Endodermal cell (in vitro differentiated cells): ENCODE data around the gene BCL2L12. TPM values are rescaled to one million over a fixed set of nuclear protein-coding genes. Genes with fewer than 3 reads are reported as not detected.

Source experiments
- DNase-seq: peaks from one replicate; pipeline ENCODE4 v3.0.0-alpha.2; 2017
- H3K27ac ChIP-seq: 2 replicates; pipeline ENCODE4 v1.5.1; 2013; ENCODE audit warnings: mild to moderate bottlenecking, low read depth, low read length, moderate library complexity
- H3K27me3 ChIP-seq: 2 replicates; pipeline ENCODE4 v1.6.1; 2013; ENCODE audit warnings: mild to moderate bottlenecking, low read length, moderate library complexity; ENCODE audit not compliant: insufficient read depth, control insufficient read depth, poor library complexity, severe bottlenecking
- H3K36me3 ChIP-seq: 2 replicates; pipeline ENCODE4 v1.7.0; 2013; ENCODE audit warnings: mild to moderate bottlenecking, low read length, moderate library complexity; ENCODE audit not compliant: control insufficient read depth, insufficient read depth
- H3K4me1 ChIP-seq: one replicate; pipeline ENCODE4 v1.7.0; 2013; ENCODE audit warnings: low read length; ENCODE audit not compliant: control insufficient read depth, insufficient read depth
- H3K4me3 ChIP-seq: 2 replicates; pipeline ENCODE4 v1.5.1; 2013; ENCODE audit warnings: mild to moderate bottlenecking, low read length, moderate library complexity
- H3K9ac ChIP-seq: 2 replicates; pipeline ENCODE4 v1.6.1; 2013; ENCODE audit warnings: mild to moderate bottlenecking, low read length, moderate library complexity; ENCODE audit not compliant: poor library complexity, severe bottlenecking; ENCODE audit errors: extremely low read depth
- H3K9me3 ChIP-seq: 2 replicates; pipeline ENCODE4 v1.6.1; 2013; ENCODE audit warnings: mild to moderate bottlenecking, low read length, moderate library complexity; ENCODE audit not compliant: control insufficient read depth
- H3K27ac Mint-ChIP-seq: 2 replicates; pipeline ENCODE4 v1.8.0; 2020; ENCODE audit warnings: mixed read lengths
- H3K27me3 Mint-ChIP-seq: 2 replicates; pipeline ENCODE4 v1.8.0; 2021; ENCODE audit warnings: mild to moderate bottlenecking, mixed read lengths; ENCODE audit not compliant: insufficient read depth
- H3K36me3 Mint-ChIP-seq: 2 replicates; pipeline ENCODE4 v1.8.0; 2020; ENCODE audit warnings: low read depth, mixed read lengths
- H3K4me1 Mint-ChIP-seq: 2 replicates; pipeline ENCODE4 v1.8.0; 2020; ENCODE audit warnings: mixed read lengths
- H3K4me3 Mint-ChIP-seq: 2 replicates; pipeline ENCODE4 v1.8.0; 2020; ENCODE audit warnings: mild to moderate bottlenecking, moderate library complexity, mixed read lengths
- H3K9me3 Mint-ChIP-seq: 2 replicates; pipeline ENCODE4 v1.8.0; 2020; ENCODE audit warnings: mild to moderate bottlenecking, mixed read lengths
- CTCF ChIP-seq: fragments of 200-600 bp; sonication (generic); conservative IDR thresholded peaks from 2 replicates; pipeline ENCODE4 v1.5.0; 2021; ENCODE audit warnings: antibody characterized with exemption, mild to moderate bottlenecking
- WGBS, 2 experiments: methylation state at CpG; one replicate each; pipeline versions ENCODE4 v1.1.5 to v1.1.7; 2013; ENCODE audit warnings: missing lambda C conversion rate in 2 of 2, mixed read lengths in 1 of 2; ENCODE audit not compliant: insufficient coverage in 1 of 2, insufficient read length in 1 of 2; 5-methylcytosine and 5-hydroxymethylcytosine counted together
- total RNA-seq, 2 donors: library from RNA; stranded (reverse); fragmentation: NEBNext Ultra II Directional in 1 of 2; extraction: Animal tissue kit (Norgen Biotek cat#: 25700) in 1 of 2; gene quantifications; 2 replicates in 1 of 2; 3 replicates in 1 of 2; pipeline ENCODE4 v1.2.1, GENCODE V29; 2021

The BCL2L12 gene
- total RNA-seq, 2 donors from 2014 or later, result 91.8 to 101 TPM

DNA sequence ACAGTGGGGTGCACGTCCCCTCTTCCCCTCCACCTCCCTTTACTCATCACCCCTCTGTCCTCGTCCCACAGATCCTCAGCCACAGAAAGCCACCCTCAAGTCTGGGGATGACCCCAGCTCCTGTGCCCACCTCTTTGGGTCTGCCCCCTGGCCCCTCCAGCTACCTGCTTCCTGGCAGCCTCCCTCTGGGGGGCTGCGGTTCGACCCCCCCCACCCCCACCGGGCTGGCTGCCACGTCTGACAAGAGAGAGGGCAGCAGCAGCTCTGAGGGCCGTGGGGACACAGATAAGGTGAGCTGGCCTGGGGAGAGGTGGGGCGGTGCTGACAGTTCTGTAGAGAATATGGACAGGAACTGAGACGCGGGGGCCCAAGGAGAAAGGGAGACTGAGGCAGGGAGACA is 11.2 kb upstream of the BCL2L12 start:
- Mint-ChIP-seq H3K27me3 (no peaks in the 10 kb centered on the region), H3K27ac (no peak overlapping the region), H3K36me3 (peaks cover 70% of the 10 kb centered on the region), H3K4me1 (no peaks in the 10 kb centered on the region), H3K9me3 (no peaks in the 10 kb centered on the region), H3K4me3 (no peak overlapping the region)
- 93 to 96% methylated on average over 4 to 10 of the region's 10 CpGs for WGBS, 2 experiments
- H3K4me3 ChIP-seq, result no peak overlapping the region
- H3K27ac ChIP-seq, result no peak overlapping the region
- TF ChIP-seq CTCF, result no peak
- no peak for DNase-seq
- H3K4me1 ChIP-seq, result no peaks in the 10 kb centered on the region
- no peaks in the 10 kb centered on the region for H3K9me3 ChIP-seq
- no peaks in the 10 kb centered on the region for H3K27me3 ChIP-seq
- H3K36me3 ChIP-seq, result peaks cover 68% of the 10 kb centered on the region
- H3K9ac ChIP-seq, result no peak overlapping the region

- Mint-ChIP-seq H3K36me3 (peaks cover 76% of the 10 kb centered on the region), H3K27ac (no peak overlapping the region), H3K9me3 (peaks cover 9% of the 10 kb centered on the region), H3K4me1 (no peaks in the 10 kb centered on the region), H3K4me3 (no peak overlapping the region), H3K27me3 (no peaks in the 10 kb centered on the region)
- no peak for TF ChIP-seq CTCF
- DNase-seq, result no peak
- no peaks in the 10 kb centered on the region for H3K27me3 ChIP-seq
- H3K4me3 ChIP-seq, result no peak overlapping the region
- no peak overlapping the region for H3K27ac ChIP-seq
- peaks cover 10% of the 10 kb centered on the region for H3K9me3 ChIP-seq
- 92 to 94% methylated on average over 20 to 23 of the region's 23 CpGs for WGBS, 2 experiments
- H3K9ac ChIP-seq, result no peak overlapping the region
- H3K36me3 ChIP-seq, result peaks cover 71% of the 10 kb centered on the region
- H3K4me1 ChIP-seq, result no peaks in the 10 kb centered on the region
Measured at GRCh38 chr19:49655570-49656455, 9.9 kb upstream of the BCL2L12 start.

- H3K27me3 Mint-ChIP-seq, result no peaks in the 10 kb centered on the region
- Histone ChIP-seq H3K9me3 (peaks cover 10% of the 10 kb centered on the region), H3K4me1 (no peaks in the 10 kb centered on the region), H3K4me3 (no peak overlapping the region), H3K27me3 (no peaks in the 10 kb centered on the region), H3K36me3 (peaks cover 77% of the 10 kb centered on the region), H3K27ac (peak overlapping the region; percentile 38), H3K9ac (no peak overlapping the region)
- no peak overlapping the region for H3K4me3 Mint-ChIP-seq
- H3K9me3 Mint-ChIP-seq, result peaks cover 9% of the 10 kb centered on the region
- no peak for DNase-seq
- no peak for TF ChIP-seq CTCF
- no peaks in the 10 kb centered on the region for H3K4me1 Mint-ChIP-seq
- H3K36me3 Mint-ChIP-seq, result peaks cover 81% of the 10 kb centered on the region
- H3K27ac Mint-ChIP-seq, result peak overlapping the region; percentile 36
- 83 to 89% methylated on average over 15 to 17 of the region's 17 CpGs for WGBS, 2 experiments
Measured at GRCh38 chr19:49656456-49657109, 9.2 kb upstream of the BCL2L12 start.
